IPS-NIHi7 (cell line): ENCODE results near the gene MICAL3.

Experiments used
- DNase-seq: peaks from one replicate; pipeline ENCODE4 v3.0.0; 2012; ENCODE audit warnings: mixed read lengths; ENCODE audit errors: extremely low spot score

The MICAL3 gene

DNA sequence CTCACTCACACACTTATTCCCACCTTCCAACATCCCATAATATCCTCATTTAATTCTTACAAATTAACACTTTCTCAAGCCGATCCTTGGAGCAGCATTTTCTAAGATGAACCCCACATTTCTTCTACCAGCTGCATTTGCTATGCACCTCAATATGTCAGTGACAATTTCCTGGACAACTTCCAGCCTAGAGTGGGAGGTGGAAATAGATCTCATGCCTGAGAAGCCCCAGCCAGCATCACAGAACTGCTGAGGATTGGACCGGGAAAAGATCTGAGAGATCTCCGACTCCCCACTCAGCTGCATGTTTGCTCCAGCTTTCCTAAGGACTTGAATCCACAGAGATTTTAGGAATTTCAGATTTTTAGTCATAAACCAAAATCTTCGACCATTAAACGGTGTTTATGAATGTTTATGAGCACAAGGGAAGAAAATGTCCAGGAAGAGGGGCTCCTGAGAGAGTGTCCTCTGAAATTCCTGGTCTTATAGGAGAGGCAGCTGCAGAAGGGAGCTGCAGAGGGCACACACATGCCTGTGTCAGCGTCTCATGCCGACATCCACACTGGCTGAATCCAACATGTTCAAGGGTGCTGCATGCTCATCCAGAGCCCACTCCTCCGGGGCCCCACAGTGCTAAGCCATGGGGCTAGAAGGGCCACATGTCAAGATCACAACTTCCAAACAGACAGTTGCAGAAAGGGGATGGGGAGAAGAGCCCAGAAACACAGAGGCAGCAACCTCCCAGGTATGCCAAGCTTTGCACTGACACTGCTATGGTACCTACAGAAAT is 68.6 kb downstream of the MICAL3 start:
- no peak for DNase-seq

- no peak for DNase-seq
Observed at GRCh38 chr22:17954860-17955587, 69.3 kb downstream of the MICAL3 start.

DNA sequence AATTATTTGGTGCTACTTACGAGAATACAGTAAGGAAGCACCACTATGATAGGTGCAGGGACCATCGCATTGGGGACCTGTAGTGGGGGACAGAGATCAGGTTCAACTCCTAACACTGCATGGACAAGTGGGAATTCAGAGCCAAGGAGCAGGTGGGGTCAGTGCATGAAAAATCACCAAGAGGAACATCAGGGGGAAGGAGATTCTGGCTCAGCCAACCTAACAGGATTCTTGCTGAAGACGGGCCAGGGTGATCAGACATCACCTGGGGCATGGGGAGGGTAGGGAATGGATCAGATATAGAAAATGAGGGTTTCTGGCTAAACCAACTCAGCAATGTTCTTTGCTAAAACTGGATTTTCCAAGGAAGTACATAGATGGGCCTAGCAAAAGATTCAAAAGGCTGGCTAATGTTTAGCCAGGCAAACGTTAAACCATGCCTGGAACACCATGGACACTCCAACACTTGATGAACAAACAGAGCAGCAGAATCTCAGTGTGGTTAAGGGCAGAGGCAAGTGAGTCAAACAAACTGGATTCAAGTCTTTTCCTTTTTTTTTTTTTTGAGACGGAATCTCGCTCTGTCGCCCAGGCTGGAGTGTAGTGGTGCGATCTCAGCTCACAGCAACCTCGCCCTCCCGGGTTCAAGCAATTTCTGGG is 70.0 kb downstream of the MICAL3 start:
- DNase-seq = no peak

GRCh38 chr22:17953147-17953546 is 71.2 kb downstream of the MICAL3 start:
- DNase-seq = no peak

- no peak for DNase-seq
Observed at GRCh38 chr22:17952273-17952801, 72.0 kb downstream of the MICAL3 start.

DNA sequence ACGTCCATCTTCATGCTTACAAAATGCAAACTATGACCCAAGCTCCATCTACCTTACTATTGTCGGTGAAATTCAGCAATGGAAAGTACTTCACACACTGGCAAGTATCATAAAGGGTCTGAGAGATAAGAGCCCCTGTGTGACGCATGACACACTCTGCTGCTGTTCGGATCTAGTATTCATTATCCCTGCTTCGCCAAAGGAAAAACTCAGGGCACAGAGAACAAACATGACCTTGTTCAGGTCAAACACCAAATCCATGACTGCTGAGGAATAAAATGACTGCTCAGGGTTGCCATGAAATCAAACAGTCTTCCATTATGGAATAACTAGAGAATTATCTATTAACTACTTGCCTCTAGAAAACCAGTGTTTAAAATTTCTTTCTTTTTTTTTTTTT is 73.0 kb downstream of the MICAL3 start:
- no peak for DNase-seq

GRCh38 chr22:17950651-17951214 is 73.6 kb downstream of the MICAL3 start:
- DNase-seq = no peak

DNA sequence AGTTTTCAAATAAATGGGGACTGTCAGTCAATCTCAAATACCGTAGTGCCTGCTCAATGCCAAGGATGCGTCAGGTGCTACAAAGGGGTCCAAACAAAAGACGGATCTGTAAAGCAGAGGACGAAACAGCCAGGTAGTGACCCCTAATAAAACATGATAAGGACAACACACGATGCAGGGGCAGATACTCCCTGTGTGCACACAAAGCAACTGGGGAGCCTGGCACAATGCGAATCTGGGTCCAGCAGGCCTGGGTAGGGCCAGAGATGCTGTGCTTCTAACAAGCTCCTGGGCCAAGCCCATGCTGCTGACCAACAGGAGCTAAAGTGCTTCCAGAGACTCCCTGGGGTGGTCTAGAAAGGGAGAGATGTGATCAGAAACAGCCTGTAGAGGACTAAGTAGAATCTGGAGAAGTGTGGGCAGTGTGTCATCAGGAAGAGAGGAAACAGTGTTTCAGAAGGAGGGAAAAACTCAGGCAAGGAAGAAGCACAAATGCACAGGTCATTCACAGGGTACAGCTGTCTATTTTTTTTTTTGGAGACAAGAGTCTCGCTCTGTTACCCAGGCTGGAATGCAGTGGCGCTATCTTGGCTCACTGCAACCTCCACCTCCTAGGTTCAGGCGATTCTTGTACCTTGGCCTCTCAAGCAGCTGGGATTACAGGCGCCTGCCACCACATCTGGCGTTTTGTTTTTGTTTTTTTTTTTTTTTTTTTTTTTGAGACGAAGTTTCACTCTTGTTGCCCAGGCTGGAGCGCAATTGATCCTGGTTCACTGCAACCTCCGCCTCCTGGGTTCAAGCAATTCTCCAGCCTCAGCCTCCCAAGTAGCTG is 74.5 kb downstream of the MICAL3 start:
- no peak for DNase-seq

DNA sequence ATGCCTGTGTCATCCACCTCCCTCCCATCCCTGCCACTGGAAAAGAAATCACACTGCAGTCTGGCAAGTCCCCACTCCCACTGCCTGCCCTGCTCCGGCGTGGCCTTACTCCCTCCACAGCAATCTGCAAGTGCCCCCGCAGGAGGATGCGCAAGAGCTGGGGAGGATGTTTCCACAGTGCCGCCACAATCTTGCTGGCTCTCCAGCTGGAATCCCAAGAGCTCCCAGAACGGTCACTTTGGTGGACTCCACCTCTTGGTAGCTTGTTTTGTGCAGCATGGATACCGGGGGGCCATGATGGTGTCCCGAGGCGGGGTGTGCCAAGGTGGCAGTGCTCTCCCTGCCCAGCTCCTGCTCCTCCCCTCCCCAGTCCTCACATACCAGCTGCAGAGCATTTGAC is 76.3 kb downstream of the MICAL3 start:
- no peak for DNase-seq

- DNase-seq = no peak
Observed at GRCh38 chr22:17946662-17947367, 77.5 kb downstream of the MICAL3 start.

- DNase-seq = no peak
Observed at GRCh38 chr22:17945888-17946648, 78.3 kb downstream of the MICAL3 start.

DNA sequence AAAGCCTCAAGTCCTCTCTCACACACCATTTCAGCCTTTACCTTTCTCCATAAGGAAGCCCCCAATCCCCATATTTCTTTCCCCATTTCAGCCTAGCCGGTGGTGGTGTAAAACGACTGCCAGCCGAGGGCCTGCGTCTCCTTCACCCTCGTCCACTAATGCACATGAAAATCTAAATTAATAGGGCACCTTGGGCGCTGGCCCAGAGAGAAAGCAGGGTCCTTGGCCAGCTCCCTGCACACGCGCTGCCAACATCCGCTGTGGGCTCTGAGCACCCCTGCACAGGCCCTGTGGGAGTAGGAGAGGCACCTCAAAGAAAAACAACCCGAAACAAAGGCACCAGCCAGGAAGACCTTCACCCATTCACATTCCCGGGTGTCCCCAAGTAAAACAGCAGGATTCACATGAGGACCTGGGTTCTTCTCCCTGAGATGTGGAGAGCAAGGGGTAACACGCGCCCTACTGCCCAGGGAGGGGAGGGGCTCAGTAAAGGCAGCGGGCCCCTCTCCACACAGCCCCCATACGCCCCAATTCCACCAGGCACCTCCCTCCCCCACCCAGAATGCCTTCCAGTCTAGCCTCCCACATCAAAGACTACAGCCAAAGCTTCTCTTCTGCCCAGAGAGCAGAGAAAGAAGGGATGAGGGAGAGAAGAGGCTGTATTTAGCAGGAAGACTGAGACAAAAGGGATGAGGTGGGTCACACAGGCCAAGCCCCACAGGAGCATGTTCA is 79.0 kb downstream of the MICAL3 start:
- no peak for DNase-seq

DNA sequence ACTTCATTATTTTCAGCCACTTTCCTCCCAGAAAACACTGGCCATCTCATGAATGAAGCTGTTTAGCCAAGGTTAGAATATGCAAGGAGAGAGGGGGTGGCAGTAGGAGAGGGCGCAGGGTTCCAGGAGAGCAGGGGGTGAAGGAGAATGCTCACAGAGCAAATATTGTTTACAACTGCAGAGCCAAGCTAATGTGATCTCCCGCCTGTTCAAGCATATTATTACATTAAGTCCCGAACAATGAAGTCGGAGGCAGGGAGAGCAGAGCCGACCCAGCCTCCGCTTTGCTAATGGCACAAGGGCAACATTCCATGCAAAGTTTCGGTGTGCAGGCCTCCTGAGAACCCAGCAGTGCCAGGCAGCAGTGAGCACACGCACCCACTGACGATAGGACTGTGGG is 80.1 kb downstream of the MICAL3 start:
- no peak for DNase-seq

DNA sequence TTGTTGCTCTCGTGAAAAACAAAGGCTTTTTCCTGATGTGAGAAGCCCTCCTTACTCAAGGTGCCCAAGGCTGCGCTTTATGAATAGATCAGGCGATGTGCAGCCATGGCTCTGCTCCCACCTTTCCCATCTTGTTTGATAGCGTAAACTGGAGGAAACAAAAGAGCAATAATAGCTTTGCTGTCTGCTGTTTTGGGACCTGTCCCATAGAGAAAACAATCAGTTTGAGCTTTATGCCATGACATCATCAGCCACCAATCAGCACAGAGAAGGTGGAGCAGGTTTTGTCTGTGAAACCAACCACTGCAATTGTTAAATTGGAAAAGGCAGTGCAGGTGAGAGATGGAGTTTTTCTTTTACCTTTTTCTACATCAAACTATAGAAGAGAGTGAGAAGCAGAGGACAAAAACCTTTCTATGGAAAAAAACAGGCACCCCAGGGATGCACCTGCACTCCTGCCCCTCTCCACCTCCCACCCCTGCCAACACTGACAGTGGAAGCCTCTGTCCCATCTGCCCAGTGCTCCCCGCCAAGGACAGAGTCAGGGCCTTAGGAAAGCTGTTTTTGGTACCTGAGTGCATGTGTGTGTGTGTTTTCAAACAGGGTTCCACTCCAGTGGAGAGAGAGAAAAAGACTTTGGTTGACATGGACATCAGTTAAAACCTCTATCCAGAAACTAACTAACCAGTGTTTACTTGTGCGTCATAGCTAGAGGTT is 80.7 kb downstream of the MICAL3 start:
- DNase-seq = no peak

GRCh38 chr22:17942721-17943120 is 81.6 kb downstream of the MICAL3 start:
- no peak for DNase-seq

DNA sequence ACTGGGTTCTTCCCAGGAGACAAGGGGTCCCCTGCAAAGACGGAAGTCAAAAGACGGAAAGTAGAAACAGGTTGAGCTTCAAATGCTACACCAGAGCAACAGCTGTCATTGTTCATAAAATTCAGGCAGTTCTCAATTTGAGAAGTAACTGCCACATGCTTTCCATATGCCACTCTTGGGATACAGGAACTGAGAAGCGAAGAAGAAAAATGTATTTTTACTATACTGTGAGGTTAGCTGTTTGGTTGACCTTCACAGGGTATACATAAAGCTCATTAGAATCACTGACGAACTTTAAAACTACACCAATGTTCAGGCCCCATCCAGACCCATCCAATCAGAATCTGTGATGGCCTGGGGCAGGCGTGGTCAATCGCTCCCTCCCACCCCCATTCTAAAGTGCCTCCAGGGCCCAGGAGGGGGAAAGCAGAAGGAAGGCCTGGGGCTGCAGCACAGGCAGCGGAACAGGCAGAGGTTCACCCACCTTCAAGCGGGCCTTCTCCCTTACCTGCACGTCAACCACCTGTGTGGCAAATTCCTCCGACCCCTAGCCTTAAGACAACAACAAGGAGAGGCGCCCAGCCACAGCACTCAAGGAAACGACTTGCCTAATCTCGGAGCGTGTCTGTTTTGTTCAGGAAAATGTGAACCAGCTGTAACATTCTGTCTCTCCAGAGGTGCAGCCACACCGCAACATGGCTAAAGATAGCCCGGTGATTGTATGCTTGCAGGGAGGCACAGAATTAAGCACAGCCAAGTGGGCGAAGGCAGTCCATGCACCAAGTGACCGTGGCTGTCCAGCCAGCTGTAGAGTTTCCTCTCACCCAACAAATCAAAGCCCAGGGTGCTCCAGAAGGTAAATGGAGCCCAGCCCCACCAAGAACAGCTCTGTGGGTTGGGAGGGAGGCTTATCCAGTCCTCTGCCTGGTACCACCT is 82.6 kb downstream of the MICAL3 start:
- DNase-seq = peak; percentile 46

- DNase-seq = no peak
Observed at GRCh38 chr22:17939579-17939978, 84.8 kb downstream of the MICAL3 start.
